DMS153 (cell line): ENCODE data around the gene LINGO1.

Experiments
- DNase-seq: peaks from one replicate; lab custom pipeline; 2025; lab: John Stamatoyannopoulos, UW

The LINGO1 gene

DNA sequence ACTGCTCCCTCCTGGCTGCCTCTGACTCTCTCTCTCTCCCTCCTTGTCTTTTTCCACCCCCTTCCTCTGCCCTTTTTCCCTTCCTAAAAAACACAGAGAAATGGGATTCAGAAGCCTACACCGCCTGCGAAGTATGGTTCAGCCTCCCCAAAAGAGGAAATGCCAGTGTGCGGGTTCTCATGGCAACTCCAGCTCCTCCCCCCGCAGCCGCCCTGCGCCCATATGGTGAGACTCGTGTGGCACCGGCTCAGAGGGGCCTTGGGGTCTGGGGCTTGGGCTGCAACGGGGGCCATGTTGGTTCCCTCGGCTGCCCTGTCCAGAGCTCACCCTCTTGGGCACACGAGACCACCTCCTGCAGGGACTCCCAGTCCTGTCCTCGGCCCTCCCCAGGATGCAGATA is 23.6 kb upstream of the LINGO1 start:
- no peak for DNase-seq

DNA sequence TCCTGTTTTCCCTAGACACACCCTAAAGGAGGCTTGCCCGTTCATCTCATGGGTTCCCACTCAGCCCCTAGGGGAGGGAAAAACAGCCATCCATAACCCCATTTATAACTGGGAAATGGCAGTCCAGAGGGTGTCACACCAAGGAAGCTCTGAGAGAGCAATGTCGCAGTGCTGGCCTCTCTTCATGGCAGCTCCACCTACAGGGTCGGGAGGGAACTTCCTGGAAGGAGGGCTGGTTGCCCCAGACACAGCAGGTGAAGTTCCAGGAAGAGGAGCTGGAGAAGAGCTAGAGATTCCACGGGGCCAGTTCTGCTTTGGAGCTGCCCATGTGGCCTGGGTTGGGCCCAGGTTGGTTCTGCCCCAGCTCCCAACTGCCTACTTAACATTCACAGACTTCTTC is 22.3 kb upstream of the LINGO1 start:
- DNase-seq, result no peak

DNA sequence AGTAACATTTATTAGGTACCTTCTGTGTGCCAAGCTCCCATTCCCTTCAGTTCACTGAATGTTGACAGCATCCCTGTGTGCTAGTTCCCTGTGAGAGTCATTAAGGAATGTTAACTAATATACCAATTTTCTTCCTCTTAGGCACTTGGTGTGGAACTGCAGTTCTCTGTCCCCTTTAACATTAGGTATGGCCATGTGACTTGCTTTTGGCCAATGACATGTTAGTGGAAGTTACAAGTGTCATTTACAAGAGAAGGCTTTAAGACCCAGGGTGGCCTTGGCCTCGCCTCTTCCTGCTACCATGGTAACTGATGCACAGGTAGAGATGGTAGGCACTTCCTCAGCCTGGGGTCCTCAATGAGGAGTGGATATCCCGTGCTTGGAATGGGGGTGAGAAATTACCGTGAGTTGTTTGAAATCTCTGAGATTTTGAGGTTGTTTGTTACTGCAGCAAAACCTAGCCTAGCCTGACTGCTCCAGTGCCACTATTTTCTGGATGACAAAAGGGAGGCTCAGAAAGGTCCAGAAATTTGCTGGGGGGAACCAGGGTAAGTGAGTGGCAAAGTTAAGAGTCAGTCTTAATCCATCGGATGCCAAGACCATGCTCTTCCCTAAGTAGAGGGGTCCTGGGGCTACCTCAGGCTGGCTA is 21.2 kb upstream of the LINGO1 start:
- no peak for DNase-seq

DNA sequence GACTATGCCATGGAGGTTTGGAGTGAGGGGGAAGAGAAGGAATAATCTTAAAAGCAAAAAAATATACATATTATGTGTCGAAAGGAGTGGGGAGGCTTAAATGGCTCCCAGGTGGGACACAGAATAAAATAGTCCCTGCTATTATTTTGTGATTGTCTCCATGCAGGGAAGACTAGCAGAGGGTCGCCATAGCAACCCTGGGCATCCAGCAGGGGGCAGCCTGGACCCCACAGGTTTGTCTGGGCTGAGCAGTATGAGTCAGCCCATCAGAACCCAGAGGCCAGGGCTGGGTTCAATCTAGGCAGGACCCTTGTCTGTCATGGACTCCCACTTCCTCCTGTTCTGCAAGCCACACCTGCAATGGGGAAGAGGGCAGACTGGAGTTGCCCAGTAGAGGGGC is 17.6 kb upstream of the LINGO1 start:
- DNase-seq, result no peak

DNA sequence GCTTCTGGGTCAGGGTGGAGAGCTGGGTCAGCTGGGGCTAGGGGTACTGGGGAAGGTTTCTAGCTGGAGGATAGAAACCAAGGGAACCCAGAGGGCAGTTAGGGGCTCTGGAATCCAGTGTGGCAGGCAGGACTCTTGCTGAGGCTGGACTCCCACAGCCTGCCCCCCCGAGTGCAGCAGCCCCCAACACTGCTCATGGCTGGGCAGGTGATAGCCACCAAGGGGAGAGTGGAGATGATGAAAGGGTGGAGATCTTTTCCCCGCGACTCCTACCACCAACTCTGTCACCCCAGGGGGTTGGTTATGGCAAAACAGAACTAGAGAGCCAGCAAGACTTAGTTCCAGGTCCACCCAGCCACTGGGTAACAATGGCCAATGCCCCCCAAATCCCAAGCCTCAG is 16.9 kb upstream of the LINGO1 start:
- DNase-seq, result no peak

DNA sequence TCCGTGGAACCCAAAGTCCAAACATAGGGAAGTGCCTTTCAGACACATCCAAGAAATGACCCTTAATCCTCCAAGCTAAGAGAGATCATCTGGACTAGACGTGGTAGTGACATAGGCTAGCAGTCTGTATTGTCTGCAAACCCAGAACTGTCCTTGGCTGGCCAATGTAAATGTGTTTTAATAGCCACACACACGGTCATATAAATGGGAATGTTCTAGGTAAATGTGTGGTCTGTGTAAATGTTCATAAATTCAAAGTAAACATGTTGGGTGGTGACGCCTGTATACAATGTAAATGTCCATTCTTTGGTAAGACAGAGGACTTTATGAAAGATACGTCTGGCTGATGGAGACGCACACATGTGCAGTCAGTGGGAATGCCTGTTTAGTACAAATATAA is 16.3 kb upstream of the LINGO1 start:
- no peak for DNase-seq

DNA sequence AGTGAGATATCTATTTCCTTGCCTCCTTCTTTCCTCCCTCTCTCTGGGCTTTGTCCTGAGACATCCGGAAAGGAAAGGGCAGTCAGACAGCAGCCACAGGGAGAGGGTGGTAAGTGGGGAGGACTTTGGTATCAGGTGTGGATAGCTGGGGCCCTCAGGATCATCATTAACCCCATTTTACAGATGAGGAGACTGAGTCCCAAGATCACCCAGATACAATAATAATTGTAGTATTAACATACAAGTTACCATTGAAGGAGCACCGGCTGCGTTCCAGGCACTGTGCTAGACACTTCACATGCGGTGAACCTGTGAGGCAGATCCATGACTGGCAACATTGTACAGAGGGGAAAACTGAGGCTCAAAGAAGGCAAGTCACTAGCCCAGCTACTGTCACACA is 15.2 kb upstream of the LINGO1 start:
- no peak for DNase-seq

DNA sequence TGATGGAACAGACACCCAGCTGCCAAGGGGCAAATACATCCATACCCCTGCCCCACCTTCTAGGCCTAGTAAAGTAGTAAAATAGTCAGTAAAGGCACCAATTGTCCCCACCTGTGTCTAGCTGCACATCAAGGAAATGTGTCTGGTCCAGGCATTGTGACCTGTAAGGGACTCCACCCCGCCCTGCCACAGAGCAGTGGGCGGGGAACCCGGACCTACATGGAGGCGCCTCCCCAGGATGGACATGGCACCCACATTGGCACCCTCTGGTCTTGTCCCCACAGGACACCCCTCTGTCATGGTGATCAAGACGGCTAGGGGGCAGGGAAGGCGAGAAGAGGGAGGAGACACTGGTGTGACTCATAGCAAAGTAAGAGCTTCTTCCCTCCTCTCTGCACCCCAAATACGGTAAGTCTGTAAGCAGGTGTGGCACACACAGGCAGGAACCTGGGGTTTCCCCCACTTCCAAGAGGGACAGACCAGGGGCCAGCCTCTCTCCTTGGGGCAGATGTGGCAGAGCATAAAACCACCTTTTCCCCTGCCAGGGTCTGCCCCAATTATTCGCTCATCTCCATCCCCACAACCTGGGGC is 13.5 kb upstream of the LINGO1 start:
- DNase-seq, result no peak

DNA sequence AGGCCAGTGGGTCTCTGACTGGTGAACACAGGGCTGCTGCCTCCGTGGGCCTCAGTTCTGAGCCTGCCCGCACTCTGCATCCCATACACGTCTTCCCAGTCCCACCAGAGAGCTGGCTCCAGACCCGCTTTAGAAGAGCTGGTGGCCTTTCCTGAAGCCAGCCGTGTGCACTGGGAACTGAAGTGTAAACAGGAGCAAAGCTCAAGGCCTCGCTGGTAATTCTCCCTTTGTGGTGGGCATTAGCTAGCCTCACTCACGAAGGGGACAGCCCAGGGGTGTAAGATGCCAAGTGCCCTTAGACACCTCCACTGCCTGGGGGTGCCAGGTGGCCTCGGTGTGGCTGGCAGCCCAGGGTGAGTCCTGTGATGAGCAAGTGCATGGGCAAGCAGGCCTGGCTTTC is 12.9 kb upstream of the LINGO1 start:
- DNase-seq, result no peak

DNA sequence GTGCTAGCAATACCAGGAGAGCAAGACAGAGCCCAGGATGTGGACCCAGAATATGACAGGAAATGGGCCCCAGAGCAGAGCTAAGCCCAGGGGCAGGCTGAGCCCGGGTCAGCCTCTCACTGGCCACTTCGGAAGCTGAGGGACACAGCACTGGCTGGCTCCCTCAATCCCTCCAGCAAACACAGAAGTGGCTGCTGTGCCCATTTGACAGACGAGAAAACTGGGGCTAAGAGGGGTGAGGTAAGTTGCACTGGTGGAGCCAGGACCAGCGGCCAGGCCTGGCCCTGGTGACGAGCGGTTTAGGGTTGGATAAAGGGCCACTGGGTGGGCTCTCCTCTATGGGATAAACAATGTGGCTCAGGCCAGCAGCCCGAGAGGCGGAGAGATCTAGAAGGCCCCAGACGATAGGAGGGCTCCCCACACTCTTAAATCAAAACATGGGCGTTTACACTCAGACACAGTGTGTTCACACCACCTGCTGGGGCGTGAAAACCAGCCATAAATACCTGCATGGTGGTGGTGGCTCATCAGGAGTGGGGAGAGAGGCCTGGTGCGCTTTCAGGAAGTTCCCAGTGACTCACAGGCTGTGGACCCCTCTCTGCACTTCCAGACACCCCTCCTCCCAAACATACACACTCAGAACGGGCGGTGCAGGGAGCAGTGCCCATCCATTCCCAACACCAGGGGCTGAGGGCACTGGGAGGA is 12.0 kb upstream of the LINGO1 start:
- DNase-seq, result no peak

DNA sequence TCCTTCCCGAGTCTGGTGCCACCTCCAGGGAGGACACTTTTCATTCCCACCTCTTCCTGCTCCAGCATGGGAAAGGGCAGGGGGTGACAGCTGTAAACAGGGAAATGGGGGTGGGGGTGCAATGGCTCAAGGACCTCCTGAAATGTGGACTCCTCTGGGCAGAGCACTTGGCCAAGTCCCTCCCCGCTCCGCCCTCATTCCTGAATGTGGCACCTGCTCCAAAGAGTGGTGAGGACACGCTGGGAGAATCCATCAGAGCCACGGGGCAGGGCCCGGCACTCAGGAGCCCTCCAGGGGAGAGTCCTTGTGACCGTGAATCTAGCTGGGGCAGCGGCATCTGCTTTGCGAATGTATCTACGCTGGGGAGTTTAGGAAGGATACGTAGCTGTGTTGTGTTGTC is 11.1 kb upstream of the LINGO1 start:
- no peak for DNase-seq

DNA sequence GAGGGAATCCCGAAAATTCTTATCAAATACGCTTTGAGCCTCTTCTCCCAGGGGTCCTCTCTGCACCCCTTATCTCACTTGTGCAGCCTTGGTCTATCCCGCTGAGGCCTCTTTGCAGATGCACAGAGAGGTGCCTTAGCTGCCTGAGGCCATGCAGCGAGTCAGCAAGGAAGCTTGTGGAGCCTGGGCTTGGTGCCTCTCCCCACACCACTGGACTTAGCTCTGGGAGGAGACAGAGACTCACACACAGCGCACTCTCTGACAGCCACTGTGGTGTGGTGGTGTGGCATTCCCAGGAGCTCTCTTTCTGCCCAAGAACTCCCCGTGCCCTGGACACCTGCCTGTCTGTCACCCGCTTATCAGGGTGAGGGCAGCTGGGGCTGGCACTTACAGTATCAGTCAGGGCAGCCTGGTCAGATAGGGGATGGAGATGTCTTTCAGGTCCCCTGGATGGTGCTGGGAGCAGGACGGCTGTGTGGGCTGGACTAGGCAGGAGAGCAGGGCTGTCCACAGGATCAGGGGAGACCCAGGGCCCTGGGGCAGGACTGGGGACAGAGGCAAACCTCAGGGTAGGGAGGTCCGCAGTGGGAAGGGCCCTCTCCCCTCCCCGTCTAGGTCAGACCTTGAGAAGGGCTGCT is 10.2 kb upstream of the LINGO1 start:
- no peak for DNase-seq

DNA sequence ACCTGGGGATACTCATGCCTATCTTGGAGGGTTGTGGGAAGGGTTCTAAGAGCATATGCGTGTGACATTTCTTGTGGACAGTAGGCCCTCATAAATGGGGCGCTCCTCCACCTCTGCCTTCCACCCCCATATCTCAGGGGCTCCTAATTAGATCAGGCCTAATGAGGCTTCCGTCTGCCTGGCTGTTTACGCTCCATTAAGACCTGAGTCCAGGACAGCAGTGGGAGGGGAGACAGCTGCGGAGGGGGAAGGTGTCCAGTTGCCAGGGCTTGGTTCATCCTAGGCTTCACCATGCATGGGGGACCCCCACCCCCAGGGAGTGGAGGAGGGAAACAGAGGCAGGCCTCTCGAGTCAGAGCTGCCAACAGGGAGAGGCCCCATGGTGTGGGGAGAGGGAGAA is 9.3 kb upstream of the LINGO1 start:
- no peak for DNase-seq

DNA sequence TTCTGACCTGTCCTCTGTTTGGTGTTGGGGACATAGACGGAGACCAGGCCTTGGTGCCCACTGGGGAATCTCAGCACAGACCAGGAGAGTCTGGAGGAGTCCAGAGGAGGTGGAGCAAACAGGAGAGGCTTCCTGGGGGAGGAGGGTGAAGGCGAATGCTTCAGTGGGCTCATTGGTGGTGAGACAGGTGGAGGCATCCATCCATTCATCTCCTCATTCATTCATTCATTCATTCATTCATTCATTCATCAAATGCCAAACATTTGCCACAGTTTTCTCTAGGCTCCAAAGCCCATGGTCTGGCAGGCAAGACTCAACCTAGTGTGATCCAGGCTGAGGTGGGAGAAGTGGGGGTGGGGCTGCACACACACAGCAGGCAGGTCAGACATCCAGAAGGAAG is 7.9 kb upstream of the LINGO1 start:
- no peak for DNase-seq

DNA sequence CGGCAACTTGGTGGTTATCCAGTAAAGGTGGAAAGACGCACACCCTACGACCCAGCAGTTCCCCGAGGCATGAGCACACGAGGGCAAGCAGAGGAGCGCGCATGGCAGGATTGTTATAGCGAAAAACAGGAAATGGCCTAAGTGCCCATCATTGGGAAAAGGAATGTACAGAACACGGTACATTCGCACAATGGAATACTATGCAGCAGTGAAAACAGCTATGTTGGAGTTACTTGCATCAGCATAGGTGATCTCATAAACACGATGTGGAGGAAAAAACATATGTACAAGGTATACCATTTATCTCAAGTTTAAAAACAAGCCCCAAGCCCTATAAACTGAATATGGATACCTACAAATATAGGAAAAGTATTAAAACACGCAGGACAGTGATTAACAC is 6.7 kb upstream of the LINGO1 start:
- no peak for DNase-seq

DNA sequence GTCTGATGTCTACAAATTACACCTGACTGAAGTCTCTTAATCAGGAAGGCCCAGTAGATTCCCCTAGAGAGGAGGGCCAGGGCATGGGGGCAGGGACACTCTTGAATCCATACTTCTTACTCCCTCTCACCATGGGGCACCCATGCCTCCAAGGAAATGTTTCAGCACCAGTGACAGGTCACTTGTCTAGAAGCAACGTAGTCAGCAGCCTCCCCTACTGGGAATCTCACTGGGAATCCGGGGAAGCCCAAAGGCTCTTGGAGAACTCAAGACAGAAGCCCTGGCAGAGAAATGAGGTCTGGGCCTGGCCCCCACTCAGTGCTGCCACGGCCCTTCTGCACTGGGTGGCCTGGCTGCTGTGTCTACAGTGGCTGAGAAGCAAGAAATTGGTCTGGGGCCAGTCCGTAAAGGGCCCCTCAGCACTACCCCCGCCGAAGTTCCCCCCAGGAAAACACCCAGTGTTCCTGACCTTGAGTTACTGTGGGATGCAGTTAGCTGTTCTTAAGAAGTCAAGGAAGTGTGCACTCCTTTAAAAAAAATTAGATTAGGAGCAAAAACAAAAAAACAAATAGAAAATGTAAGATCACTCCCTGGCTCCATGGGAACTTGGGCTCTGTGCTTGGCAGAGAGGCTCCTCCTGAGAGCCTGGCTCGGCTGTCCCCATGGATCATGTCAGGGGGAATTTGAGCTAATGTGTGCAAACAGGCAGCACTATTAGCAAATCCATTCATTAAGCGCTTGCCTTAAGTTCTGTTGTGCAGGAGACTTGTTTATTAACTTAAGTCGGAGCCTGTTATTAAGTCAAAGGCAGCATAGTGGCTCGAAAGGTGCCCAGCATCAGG is 5.4 kb upstream of the LINGO1 start:
- no peak for DNase-seq

DNA sequence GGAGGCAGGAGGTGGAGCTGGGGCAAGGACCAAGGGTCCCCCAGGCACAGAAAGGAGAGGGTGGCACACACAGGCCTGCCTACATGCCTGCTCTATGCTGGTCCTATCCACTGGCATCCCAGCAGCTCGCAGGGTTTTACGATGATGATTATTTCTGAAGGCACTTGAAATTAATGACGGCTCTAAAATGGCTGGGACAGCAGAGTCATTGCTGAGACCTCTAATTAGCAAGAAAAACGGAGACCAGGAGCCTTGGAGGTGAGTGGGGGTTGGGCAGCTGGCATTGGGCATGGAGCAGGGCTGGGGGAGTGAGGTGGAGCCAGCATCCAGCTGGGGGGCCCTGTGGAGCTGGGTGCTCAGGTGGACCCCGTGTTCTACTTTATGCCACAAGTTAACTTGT is 3.5 kb upstream of the LINGO1 start:
- no peak for DNase-seq

DNA sequence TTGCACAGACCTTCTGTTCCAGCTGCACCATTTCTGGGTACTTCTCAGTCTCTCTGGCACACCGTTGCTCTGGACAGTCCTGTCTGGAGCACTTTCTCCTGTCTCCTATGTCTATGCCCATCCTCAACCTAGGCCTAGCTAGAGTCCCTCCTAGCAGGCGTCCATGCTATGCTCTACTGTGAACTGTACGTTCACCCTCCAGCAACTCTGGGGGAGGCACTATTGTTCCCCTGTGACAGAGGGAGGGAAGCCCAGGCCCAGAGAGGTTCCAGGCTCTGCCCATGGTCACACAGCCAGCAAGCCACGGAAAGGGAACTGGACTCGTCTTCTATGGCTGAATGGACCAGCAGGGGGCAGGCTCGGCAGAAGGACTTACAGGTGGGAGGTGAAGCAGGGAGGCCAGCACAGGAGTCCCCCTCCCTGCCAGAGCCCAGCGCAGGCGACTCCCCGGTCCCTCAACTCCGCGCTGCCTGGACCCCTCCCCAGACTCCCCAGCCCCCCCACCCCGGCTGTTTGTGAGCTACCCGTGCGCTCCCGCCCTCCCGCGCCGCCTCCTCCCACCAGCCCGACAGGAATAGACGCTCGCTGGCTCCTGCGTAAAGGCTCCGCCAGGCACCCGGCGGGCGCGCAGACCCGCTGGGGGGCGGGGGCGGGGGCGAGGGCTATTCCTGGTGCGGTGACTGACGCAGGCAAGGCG is 1.7 kb upstream of the LINGO1 start:
- DNase-seq, result peak; percentile 26

DNA sequence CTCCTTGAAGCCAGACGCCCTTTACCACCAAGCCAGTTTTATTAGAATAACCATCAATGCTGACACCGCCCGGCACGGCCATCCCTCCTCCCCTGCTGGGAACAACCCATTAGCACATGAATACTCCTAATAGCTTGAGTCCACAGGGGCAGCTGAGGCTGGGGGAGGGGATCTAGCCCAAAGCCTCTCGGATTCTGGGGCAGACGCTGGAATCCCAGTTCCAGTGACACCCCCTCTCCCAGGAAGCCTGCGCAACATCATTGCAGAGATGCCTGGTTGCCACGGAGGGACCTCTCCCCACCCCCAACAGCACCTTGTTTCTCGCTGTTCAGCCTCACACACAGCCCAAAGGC is 1.2 kb upstream of the LINGO1 start:
- no peak for DNase-seq

DNA sequence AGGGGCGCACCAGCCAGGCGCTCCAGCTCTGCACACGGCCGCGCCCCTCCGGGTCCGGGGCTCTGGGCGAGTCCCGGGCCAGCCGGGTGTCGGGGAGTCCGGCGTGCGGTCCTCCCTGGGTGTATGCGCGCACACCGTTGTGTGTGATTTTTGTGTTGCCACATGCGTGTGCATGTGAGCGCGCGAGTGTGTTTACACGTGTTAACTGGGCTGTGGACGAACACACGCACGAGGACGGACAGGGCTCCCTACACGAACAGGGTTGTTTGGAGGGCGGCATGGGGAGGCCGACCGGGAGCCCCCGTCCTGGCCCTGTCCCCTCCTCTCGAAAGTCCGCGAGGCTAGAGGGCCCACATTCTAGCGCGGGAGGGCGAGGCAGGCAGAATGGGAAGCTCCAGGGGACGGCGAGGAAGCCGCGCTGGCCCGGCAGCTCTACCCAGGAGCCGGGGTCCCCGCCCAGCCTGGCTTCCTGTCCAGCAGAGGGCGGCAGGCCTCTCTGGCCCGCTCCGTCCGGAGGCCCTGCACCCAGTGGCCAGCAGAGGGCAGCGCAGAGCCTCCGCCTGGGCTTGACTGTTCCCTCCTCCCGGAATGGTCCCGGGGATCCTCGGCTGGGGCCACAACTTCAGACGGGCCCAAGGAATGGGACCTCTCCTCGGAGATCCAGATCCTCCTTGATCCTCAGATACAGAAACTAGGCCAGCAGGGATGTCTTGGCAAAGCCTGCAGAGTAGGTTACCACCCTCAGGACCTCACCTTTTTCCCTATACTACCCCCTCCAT is 611 bp upstream of the LINGO1 start:
- DNase-seq, result peak; percentile 17
